Caco-2 (cell line): ENCODE results near the gene RAD51B. TPM values are rescaled to one million over a fixed set of nuclear protein-coding genes. Genes with fewer than 3 reads are reported as not detected.
"Not testable (repeated sequence)": the region's sequence is repeated elsewhere in the genome, so short reads cannot be mapped to it uniquely, and the experiment has no call there.

Experiments
- BruUV-seq: library from RNA; stranded (reverse); fragments of 400-500 nt; replicated peaks from 2 replicates; lab custom pipeline; 2021; lab: Mats Ljungman, UMichigan
- CTCF ChIA-PET: fragments of 300-600 bp; sonication (Branson Sonifier 250); formaldehyde crosslinking; loops from one replicate; lab custom pipeline; 2022; ENCODE audit warnings: antibody characterized with exemption; lab: Charles Lee
- POLR2A ChIA-PET: fragments of 300-600 bp; sonication (Branson Sonifier 250); formaldehyde crosslinking; loops from one replicate; lab custom pipeline; 2022; ENCODE audit warnings: antibody characterized with exemption; lab: Charles Lee
- DNase-seq, 2 experiments: peaks; one replicate each; pipeline versions ENCODE4 v3.0.0 to v3.0.0-alpha.2; 2020 to 2022
- H3K27me3 ChIP-seq: replicated peaks from 2 replicates; pipeline ENCODE4 v1.6.0; 2011; ENCODE audit warnings: low read length; ENCODE audit not compliant: control insufficient read depth, insufficient read depth
- H3K36me3 ChIP-seq: 2 replicates; pipeline ENCODE4 v1.5.1; 2011; ENCODE audit warnings: low read length; ENCODE audit not compliant: control insufficient read depth, insufficient read depth
- H3K4me1 ChIP-seq: fragments of 250-450 bp; sonication (Bioruptor Pico); 2 replicates; pipeline ENCODE4 v1.5.1; 2020; ENCODE audit warnings: mild to moderate bottlenecking
- H3K4me3 ChIP-seq: 2 replicates; pipeline ENCODE4 v1.5.1; 2011; ENCODE audit warnings: low read depth, mild to moderate bottlenecking, control low read depth, low read length
- H3K9me3 ChIP-seq: fragments of 250-450 bp; sonication (Bioruptor Pico); 2 replicates; pipeline ENCODE4 v1.5.1; 2020; ENCODE audit warnings: mild to moderate bottlenecking, moderate library complexity
- H3K27ac Mint-ChIP-seq: one replicate; pipeline ENCODE4 v1.8.0; 2022; ENCODE audit warnings: mixed read lengths; ENCODE audit not compliant: unreplicated experiment
- H3K27me3 Mint-ChIP-seq: one replicate; pipeline ENCODE4 v1.8.0; 2022; ENCODE audit warnings: mixed read lengths; ENCODE audit not compliant: insufficient read depth, unreplicated experiment
- H3K36me3 Mint-ChIP-seq: one replicate; pipeline ENCODE4 v1.8.0; 2022; ENCODE audit warnings: mild to moderate bottlenecking, mixed read lengths; ENCODE audit not compliant: insufficient read depth, unreplicated experiment
- H3K4me1 Mint-ChIP-seq: one replicate; pipeline ENCODE4 v1.8.0; 2022; ENCODE audit warnings: low read depth, mixed read lengths; ENCODE audit not compliant: unreplicated experiment
- H3K4me3 Mint-ChIP-seq: one replicate; pipeline ENCODE4 v1.8.0; 2022; ENCODE audit warnings: mild to moderate bottlenecking, moderate library complexity, mixed read lengths; ENCODE audit not compliant: unreplicated experiment
- H3K9me3 Mint-ChIP-seq: one replicate; pipeline ENCODE4 v1.8.0; 2022; ENCODE audit warnings: mixed read lengths; ENCODE audit not compliant: unreplicated experiment
- CTCF ChIP-seq, 2 experiments: fragments of 200-600 bp in 1 of 2; IDR thresholded peaks; 1 replicate in 1 of 2; 2 replicates in 1 of 2; pipeline versions ENCODE4 v1.5.1 to v1.8.0; 2011 to 2022; ENCODE audit warnings: antibody characterized with exemption in 1 of 2, control low read depth in 1 of 2, inconsistent platforms in 1 of 2, low read depth in 1 of 2, low read length in 1 of 2, mild to moderate bottlenecking in 1 of 2, moderate library complexity in 1 of 2; ENCODE audit not compliant: insufficient read depth in 1 of 2, severe bottlenecking in 1 of 2, unreplicated experiment in 1 of 2
- intact Hi-C: fragments of 100-400 bp; cut with micrococcal nuclease; formaldehyde crosslinking; loops from one replicate; pipeline ENCODE4 v1.10.0; 2022; ENCODE audit not compliant: unreplicated experiment
- total RNA-seq: library from RNA; stranded (reverse); gene quantifications from 2 replicates; pipeline ENCODE4 v1.2.3, GENCODE V29; 2022

RAD51B gene
- total RNA-seq, 1 experiment from 2014 or later: 16.7 TPM

- CTCF ChIA-PET: no interaction called here
- BruUV-seq: no TSS peak
- Mint-ChIP-seq H3K36me3 (no peaks in the 10 kb centered on the region), H3K27ac (no peak overlapping the region), H3K4me3 (no peak overlapping the region), H3K9me3 (no peaks in the 10 kb centered on the region), H3K4me1 (no peaks in the 10 kb centered on the region), H3K27me3 (no peaks in the 10 kb centered on the region)
- peaks cover 6% of the 10 kb centered on the region; the same call in 1 of the 2 replicates for H3K4me1 ChIP-seq
- intact Hi-C loops: no loop called here
- H3K27me3 ChIP-seq: no peaks in the 10 kb centered on the region
- H3K36me3 ChIP-seq: no peaks in the 10 kb centered on the region
- POLR2A ChIA-PET: no interaction called here
- TF ChIP-seq CTCF (IDR thresholded peaks at IDR 0.05; ENCODE audit: insufficient read depth in 1 of 2, low read depth in 1 of 2, low read length in 1 of 2, severe bottlenecking in 1 of 2, unreplicated experiment in 1 of 2): no peak
- H3K9me3 ChIP-seq: no peaks in the 10 kb centered on the region
- no peak overlapping the region for H3K4me3 ChIP-seq
- no peak for DNase-seq
These were observed 466.0 kb downstream of the RAD51B start for GRCh38 chr14:68285421-68286179.

- BruUV-seq: no TSS peak
- no peak overlapping the region for H3K4me3 Mint-ChIP-seq
- Histone ChIP-seq H3K9me3 (no peaks in the 10 kb centered on the region), H3K27me3 (no peaks in the 10 kb centered on the region), H3K4me3 (no peak overlapping the region), H3K36me3 (no peaks in the 10 kb centered on the region), H3K4me1 (peaks cover 6% of the 10 kb centered on the region)
- ChIA-PET POLR2A (no interaction called here), CTCF (no interaction called here)
- no peaks in the 10 kb centered on the region for H3K36me3 Mint-ChIP-seq
- H3K27ac Mint-ChIP-seq: no peak overlapping the region
- no peaks in the 10 kb centered on the region for H3K9me3 Mint-ChIP-seq
- DNase-seq: no peak
- TF ChIP-seq CTCF (IDR thresholded peaks at IDR 0.05; ENCODE audit: insufficient read depth in 1 of 2, low read depth in 1 of 2, low read length in 1 of 2, severe bottlenecking in 1 of 2, unreplicated experiment in 1 of 2): no peak
- no peaks in the 10 kb centered on the region for H3K4me1 Mint-ChIP-seq
- H3K27me3 Mint-ChIP-seq: no peaks in the 10 kb centered on the region
- intact Hi-C loops: no loop called here
These were observed 467.1 kb downstream of the RAD51B start for GRCh38 chr14:68286667-68287066.

- H3K9me3 Mint-ChIP-seq, intact Hi-C loops, H3K4me3 Mint-ChIP-seq, H3K4me1 ChIP-seq, BruUV-seq, H3K36me3 Mint-ChIP-seq, POLR2A ChIA-PET, H3K27ac Mint-ChIP-seq, H3K36me3 ChIP-seq, H3K27me3 Mint-ChIP-seq, H3K4me3 ChIP-seq, H3K27me3 ChIP-seq, DNase-seq, H3K9me3 ChIP-seq, H3K4me1 Mint-ChIP-seq: not testable (repeated sequence)
- CTCF ChIA-PET: interaction anchor here (0.6 kb wide), 1 partner anchor 285 kb away, joined by 3 read pairs; no protein-coding TSS in a partner anchor
These were observed 469.9 kb downstream of the RAD51B start for GRCh38 chr14:68289452-68289851.
